Myocyte (in vitro differentiated cells): Measurements from ENCODE around the gene CENPQ. TPM values are rescaled to one million over a fixed set of nuclear protein-coding genes. Genes with fewer than 3 reads are reported as not detected.
"Not testable (repeated sequence)": the region's sequence is repeated elsewhere in the genome, so short reads cannot be mapped to it uniquely, and the experiment has no call there.

ENCODE experiments used
- DNase-seq: peaks from one replicate; pipeline ENCODE4 v3.0.0-alpha.2; 2012; ENCODE audit warnings: low read depth
- polyA plus RNA-seq: library from polyadenylated mRNA; unstranded; fragments of >200 nt; gene quantifications from one replicate; pipeline ENCODE4 v1.2.1, GENCODE V29; 2012; ENCODE audit warnings: missing spikeins
- total RNA-seq: library from RNA; depleted of rRNA; stranded (reverse); fragments of >200 nt; gene quantifications from 2 replicates; pipeline ENCODE4 v1.2.3, GENCODE V29; 2014

The CENPQ gene, protein sequence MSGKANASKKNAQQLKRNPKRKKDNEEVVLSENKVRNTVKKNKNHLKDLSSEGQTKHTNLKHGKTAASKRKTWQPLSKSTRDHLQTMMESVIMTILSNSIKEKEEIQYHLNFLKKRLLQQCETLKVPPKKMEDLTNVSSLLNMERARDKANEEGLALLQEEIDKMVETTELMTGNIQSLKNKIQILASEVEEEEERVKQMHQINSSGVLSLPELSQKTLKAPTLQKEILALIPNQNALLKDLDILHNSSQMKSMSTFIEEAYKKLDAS
- 5.3 and 5.5 TPM in 2 replicates for total RNA-seq
- 1.4 TPM for polyA plus RNA-seq

DNA sequence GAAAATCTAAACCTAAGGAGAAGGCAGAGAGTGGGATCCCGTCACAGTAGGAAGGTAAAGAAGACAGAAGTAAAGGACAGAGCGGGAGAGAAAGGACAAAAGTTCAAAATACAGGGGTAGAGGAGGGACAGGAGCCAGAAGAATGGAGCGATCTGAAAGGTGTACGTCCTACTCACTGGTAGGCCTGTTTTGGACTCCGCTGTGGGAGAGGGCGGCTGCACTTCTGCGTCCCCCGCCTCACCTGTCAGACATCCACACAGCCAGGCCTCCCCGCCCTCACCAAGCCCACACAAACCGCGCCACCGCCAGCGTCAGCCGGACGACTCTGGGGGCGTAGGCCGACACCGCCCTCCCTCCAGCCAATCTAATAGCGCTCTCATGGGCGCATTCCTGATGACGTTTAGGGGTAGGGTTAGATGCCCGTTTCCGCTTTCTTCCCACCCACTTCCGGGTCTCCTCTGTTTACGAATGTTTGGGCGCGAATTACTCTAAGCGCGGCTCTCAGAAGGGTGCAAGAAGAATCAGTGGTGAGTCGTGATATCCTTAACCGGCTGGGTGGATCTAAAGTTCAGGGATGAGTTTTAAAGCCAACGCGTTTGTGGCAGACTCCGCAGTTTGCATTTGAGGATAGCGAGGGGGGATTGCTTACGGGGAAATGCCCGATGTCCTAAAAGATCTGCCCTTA lies at the start of gene CENPQ, which contains the start of gene MMUT:
TSS of gene CENPQ (plus strand) at position 444 of the 685 bp plus-strand sequence. CDS start 6,807 bp downstream, outside the sequence.
TSS of gene MMUT (minus strand) at position 327 of the 685 bp plus-strand sequence. CDS start 3,787 bp downstream, outside the sequence.
- peak; percentile 97 for DNase-seq

DNA sequence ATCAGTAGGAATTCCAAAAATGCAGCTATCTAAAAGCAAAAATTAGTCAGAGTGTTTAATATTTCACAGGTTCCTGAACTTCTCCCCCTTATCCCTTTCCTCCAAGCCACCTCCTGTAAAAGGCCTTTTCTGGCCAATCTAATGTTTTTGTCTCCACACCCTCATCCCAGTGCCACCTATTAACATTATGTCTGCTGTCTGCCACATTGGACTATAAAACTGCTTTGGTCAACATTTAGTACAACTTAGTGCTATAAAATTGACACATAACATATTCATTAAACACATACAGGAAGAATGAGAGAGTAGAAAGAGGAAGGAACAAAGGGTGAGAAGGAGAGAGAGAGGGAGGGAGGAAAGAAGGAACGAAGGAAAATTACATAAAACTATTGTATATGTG lies 47.8 kb upstream of the CENPQ start:
- no peak for DNase-seq

DNA sequence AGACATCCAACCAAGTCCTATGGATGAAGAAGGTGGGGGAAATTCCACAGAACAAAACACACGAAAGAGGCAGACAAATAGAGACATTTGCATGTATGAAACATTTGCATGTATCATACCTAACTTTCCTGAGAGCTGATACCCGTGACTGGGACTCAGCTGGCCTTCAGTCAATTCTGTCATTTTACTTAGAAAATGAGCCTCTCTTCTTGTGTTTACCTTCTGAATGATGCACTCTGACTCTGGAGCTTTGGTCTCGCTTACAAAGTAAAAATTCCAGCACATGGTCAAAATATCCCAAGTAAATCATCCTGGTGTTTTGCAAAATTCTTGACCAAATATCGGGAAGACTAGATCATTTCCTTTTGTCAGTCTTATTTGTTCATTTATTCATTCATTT lies 47.0 kb upstream of the CENPQ start:
- DNase-seq, result no peak

DNA sequence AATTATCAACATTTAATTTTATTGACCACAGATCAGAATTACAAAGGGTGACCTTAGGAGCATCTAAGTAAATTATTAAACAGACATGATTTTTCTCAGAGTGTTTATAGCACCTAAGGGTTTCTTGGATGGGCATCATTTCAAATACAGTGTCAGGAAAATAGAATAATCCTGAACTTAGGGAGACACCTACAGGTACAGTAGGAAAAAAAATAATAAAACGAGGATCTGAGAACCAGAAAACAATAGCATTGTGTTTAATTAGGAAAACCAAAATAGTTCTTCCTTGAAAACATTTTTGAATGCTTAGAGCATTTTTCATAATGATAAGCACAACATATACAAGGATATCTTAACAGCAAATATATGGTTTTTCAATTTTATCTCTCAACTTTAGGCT lies 39.4 kb upstream of the CENPQ start:
- DNase-seq, result no peak

DNA sequence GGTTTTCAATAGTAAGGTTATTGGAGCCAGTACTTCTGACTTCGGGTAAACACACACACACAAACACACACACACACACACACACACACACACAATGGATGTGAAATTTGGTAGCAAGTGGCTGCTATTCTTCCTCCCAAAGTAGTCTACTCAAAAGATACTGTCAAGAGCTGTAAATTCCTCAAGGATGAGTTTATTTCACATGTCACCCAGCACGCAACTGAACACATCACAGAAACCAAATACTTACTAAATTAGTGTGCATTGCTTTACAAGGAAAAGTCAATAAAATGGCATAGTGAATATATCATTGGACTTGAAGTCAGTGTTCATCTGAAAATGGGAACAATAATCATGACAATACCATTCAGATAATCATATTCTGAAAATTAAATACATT lies 33.0 kb upstream of the CENPQ start:
- DNase-seq, result no peak

DNA sequence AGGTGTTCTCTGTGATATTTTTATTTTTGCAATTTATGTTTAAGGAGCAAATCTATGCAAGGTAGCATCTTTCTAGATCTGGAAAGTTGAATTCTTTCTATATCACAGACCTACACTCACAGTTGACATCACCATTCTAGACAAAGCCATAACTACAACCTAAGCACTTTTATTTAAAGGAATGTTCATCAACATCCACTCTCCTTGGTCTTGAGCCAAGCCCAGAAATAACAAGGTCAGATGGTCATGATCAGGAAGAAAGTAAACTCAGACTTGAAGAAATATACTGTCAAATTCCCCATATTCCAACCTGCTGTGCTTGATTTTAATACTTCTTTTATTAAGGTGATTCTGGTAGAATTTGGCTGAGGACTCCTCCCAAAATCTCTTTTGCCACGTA lies 32.3 kb upstream of the CENPQ start:
- no peak for DNase-seq

DNA sequence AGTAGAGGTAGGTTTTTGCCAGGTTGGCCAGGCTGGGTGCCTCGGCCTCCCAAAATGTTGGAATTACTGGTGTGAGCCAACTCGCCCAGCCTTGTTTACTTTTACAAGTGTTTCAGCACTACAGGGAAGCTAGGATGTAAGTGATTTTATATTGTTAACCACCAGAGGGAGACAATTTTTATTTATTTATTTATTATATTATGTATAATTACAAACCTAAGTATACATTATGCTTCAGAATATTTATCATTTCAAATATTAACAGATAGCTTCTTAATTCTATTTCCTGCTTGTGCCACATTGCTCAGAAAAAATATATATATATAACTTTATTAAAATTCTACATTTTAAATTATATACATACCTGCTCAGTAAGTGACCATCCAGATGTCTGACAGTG lies 9.9 kb upstream of the CENPQ start:
- DNase-seq, result peak; percentile 4

DNA sequence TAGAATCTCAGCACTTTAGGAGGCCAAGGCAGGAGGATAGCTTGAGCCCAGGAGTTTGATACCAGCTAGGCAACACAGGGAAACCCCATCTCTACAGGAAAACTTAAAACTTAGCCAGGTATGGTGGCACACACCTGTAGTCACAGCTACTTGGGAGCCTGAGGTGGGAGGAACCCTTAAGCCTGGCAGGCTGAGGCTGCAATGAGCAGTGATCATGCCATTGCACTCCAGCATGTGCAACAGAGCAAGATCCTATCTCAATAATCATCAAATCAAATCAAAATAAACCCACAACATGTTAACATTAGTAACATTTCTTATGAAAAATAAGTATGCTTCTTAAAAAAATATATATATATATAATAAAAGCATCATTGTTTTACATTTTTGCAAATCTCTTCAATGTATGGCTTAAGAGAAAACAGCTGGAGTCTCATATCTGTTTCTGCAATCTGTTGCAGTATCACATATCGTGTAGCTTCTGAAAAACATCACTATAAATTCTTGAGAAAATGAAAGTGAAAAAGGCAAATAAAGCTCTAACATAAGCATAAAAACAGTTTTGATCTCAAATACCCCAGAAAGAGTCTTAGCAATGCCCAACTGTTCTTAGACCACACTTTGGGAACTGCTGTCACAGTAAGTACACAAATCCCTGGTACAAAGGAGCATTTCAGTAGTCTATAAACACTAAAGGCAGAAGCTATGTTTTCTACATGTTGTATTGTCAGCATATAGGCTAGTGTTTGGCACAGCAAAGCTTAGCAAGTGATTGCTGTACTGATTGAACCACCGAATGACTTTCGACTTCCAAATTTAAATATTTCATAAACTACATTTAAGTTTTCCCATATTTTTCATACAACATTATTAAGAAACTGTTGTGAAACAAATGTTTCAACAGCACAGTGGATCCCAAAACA lies 8.1 kb upstream of the CENPQ start:
- DNase-seq, result no peak

DNA sequence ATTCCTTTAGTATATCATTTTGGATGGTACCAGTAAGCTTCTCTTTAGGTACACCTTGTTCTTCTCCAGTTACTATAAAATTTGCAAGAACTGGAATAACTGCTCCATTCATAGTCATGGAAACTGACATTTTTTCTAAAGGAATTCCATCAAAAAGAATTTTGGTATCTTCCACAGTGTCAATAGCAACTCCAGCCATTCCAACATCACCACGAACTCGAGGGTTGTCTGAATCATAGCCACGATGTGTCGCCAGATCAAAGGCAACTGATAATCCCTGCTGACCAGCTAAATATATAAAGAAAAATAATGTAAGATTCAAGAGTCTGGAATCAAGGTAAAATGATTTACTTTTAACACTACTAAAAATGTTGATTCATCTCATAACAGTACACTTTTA lies 5.4 kb upstream of the CENPQ start:
- DNase-seq, result no peak

DNA sequence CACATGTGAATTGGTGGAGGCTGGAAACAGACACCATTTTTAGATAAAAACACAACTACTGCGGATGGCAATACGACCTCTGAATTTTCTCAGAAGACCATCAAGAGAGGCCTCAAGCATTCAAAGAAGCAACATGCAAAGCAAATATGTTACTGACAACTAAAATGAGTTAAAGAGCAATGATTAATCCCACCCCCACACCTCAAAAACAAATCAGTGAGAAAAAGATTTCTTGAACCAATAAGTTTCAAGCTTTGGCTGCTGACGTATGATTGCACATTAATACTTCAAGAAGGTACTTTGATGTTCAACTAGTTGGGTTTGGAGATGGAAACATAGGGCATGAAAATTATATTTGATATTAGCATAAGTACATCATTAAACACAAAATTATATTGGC lies 1.1 kb upstream of the CENPQ start:
- DNase-seq, result peak; percentile 3

DNA sequence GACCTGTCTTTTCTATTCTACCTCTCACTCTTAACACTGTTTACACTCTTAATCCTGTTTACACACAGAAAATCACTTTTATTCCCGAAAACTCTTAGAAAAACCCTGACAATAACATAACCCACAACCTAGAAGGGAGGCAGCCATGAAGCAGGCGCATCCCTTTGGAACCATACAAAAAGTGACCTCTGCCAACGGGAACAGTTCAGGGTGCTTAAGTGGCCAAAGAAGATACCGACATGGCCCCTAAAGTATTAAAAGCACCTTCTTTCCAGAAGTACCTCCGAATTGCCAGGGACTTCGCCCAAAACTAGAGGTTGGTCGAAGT lies 607 bp upstream of the CENPQ start:
- DNase-seq, result no peak

DNA sequence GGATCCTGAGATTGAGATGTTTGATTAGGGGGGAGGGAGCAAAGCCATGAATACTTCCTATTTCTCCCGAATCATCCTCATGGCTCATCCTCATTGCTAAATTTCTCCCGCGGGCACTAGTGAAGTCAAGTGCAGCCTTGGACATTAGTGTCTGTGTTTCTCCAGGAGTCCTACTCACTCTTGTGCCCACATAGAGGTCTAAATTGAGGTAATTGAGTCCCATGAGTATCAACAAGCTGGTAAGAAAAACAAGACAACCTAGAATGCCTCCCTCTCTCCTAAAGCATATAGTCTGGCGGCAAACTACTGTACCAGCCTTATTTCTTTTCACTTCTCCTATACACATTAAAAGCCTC lies 420 bp downstream of the CENPQ start:
- DNase-seq, result no peak

DNA sequence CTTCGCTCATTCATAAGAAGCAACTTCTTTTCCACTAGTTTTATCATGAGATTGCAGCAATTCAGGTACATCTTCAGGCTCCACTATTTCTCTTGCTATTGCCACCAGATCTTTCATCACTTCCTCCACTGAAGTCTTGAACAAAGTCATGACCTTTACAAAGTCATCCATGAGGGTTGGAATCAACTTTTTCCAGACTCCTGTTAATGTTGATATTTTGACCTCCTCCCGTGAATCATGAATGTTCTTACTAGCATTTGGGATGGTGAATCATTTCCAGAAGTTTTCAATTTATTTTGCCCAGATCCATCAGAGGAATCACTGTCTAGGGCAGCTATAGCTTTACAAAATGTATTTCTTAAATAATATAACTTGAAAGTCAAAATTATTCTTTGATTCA lies 1.5 kb downstream of the CENPQ start:
- no peak for DNase-seq

DNA sequence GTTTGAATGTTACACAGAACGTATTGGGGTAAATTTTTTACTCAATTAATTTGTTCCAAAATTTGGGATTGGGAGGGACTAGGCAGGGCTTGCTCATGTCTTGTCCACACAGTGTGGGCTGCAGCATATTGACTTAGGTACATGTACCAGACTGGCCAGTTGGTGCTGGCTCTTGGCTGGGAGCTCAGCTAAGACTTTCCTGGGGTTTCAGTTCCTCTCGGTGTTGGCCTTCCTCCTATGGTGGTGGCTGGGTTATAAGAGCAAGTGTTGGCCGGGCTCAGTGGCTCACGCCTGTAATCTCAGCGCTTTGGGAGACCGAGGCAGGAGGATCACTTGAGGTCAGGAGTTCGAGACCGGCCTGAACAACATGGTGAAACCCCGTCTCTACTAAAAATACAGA lies 4.9 kb downstream of the CENPQ start:
- DNase-seq, result no peak

DNA sequence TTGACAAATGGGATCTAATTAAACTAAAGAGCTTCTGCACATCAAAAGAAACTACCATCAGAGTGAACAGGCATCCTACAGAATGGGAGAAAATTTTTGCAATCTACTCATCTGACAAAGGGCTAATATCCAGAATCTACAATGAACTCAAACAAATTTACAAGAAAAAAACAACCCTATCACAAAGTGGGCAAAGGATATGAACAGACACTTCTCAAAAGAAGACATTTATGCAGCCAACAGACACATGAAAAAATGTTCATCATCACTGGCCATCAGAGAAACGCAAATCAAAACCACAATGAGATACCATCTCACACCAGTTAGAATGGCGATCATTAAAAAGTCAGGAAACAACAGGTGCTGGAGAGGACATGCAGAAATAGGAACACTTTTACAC lies 13.4 kb downstream of the CENPQ start:
- DNase-seq, result not testable (repeated sequence)

DNA sequence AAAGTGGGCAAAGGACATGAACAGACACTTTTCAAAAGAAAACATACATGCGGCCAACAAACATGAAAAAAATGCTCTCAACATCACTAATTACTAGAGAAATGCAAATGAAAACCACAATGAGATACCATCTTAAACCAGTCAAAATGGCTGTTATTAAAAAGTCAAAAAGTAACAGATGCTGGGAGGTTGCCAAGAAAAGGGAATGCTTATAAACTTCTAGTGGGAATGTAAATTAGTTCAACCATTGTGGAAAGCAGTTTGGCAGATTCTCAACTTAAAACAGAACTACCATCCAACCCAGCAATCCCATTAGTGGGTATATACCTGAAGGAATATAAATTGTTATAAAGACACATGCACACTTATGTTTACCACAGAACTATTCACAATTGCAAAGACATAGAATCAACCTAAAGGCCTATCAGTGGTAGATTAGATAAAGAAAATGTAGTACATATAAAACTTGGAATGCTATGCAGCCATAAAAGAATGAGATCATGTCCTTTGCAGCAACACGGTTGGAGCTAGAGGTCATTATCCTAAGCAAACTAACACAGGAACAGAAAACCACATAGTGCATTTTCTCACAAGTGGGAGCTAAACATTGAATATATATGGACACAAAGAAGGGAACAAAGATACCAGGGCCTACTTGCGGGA lies 16.3 kb downstream of the CENPQ start:
- no peak for DNase-seq

DNA sequence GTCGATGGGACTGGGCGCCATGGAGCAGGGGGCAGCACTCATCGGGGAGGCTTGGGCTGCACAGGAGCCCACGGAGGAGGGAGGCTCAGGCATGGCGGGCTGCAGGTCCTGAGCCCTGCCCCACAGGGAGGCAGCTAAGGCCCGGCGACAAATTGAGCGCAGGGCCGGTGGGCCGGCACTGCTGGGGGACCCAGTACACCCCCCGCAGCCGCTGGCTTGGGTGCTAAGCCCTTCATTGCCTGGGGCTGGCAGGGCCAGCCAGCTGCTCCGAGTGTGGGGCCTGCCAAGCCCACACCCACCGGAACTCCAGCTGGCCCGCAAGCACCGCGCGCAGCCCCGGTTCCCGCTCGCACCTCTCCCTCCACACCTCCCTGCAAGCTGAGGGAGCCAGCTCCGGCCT lies 18.7 kb downstream of the CENPQ start:
- DNase-seq, result not testable (repeated sequence)

DNA sequence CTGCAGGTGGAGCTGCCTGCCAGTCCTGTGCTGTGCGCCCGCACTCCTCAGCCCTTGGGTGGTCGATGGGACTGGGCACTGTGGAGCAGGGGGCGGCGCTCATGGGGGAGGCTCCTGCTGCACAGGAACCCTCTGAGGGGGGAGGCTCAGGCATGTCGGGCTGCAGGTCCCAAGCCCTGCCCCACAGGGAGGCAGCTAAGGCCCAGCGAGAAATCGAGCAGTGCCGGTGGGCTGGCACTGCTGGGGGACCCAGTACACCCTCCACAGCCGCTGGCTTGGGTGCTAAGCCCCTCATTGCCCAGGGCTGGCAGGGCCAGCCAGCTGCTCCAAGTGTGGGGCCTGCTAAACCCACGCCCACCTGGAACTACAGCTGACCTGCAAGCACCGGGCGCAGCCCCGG lies 20.2 kb downstream of the CENPQ start:
- DNase-seq, result not testable (repeated sequence)

DNA sequence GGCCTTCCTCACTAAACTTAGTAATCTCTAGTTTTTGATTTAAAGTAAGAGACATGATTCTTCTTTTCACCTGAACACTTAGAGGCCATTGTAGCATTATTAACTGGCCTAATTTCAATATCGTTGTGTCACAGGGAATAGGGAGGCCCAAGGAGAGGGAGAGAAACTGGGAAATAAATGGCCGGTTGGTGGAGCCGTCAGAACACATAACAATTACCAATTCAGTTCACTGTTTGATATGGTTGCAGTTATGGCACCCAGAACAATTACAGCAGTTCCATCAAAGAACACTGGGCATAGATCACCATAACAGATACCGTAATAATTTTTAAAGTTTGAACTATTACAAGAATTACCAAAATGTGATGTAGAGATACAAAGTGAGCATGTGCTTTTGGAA lies 27.5 kb downstream of the CENPQ start:
- DNase-seq, result no peak

DNA sequence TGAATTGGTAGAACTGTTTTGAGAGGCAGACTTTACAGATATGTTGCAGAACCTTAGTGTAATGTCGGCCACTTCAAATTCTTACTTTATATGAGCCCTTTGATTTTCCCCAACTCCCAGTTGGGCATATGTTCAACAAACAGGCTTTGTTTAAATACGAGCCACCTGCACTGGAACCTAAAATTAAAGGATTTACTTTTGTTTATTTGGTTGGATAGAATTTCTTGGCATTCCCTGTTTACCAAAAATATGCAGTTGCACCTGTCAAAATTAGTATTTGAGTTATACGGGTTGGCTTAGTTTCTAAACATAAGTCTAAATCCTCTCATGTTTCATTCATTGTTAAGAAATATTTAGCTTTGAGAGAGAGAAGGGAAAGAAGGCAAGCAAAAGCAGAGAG lies 34.1 kb downstream of the CENPQ start:
- DNase-seq, result peak; percentile 5

DNA sequence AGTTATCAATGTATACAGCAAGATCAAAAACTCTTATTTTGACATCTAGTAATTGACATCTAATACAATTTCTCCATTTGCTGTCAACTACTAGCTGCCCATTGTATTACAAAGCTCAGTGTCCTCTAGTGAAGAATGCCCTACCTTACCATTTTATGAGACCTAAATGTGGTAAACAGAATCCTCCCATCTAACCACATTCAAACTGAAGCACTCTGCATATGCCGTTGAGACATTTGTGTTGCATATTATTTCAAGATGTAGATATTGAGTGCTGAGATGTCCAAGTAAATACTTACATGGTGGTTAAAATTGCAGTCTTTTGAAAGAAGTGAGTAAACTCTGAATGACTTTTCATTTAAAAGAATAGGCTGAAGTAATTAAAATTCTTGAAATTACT lies 36.0 kb downstream of the CENPQ start:
- DNase-seq, result no peak

DNA sequence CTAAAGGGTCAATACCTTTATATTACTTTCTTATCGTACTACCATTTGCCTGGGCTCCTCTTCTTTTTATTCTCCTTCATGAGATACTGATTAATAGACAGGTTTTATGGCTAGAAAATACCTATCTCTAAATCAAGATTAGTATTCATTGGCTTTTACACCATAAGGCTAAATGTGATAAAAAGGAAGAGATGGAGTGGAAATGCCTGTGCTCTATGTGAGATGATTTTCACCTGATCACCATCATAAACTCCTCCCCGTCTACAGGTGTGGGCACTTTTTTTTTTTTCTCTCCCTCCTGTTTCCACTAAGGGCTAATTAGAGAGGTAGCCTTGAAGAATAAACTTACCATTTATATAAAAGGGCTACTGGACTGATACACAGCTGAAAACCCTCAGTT lies 36.5 kb downstream of the CENPQ start, which contains the start of gene GLYATL3:
TSS of gene GLYATL3 (plus strand) at position 301 of the 400 bp plus-strand sequence. CDS start 12,068 bp downstream, outside the sequence.
- no peak for DNase-seq
